ENCODE data around the gene SEMA4D.
"Not testable (repeated sequence)": the region's sequence is repeated elsewhere in the genome, so short reads cannot be mapped to it uniquely, and the experiment has no call there.

The SEMA4D gene

DNA sequence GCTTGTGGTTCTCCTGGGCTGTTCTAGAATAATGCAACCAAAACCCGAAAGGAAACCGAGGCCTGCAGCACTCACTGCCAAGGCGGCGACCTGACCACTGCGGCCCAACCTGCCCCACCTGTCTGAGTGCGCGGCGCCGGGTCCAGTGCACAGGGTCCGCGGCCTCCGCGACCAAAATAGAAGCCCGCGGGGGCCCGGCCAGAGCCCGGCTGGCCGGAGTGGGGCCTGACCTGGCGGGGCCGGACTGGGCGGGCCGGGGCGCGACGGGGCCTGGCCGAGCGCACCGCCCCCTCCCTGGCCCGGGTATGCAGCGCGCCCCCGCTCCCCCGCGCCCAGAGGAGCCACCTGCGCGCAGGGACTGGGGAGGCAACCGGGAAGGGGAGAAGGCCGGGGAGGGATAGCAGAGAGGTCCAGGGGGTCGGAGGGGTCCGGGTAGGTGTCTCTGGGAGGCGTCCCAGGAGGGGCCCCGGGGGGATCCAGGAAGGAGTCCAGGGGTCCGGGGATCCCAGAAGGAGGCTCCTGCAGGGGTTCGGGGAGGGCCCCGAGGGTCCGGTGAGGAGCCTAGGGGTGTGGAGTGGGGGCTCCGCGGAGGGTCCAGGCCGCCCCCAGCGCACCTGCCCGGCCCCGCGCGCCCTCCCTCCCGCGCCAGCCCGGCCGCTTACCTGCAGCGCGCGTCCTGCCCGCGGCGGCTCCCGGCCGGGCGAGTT lies 503 bp downstream of the SEMA4D start:
- DNase-seq, result no peak

DNA sequence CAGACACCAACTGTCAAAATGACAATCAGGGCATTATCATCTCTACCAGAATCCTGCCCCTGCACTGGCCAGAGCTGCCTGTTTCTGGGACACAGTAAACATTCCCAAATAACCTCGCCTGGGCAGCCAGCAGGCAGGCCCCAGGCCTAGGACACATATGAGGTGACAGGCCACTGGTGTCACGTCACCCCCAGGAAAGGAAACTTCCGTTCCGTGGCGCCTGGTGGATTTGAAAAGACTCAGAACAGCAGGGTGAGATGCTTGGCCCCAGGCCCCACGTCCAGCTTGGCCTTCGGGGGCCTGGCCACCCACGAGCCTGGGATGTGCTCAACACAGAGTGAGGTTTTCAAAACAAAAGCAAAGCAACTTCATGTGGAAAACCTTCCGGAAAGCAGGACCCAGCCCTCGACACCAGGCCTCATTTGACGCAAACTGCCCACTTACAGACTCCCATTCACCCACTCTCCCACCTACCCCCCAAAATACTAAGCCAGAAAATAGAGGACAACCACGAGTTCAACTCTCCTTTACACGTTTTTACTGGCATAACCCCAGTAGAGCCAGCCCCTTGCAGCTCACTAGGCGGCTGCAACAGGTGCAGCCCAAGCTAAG lies 1.2 kb downstream of the SEMA4D start:
- peak; percentile 27 for DNase-seq

- DNase-seq, result no peak
Measured at GRCh38 chr9:89495824-89496560, 1.9 kb downstream of the SEMA4D start.

- DNase-seq, result no peak
Measured at GRCh38 chr9:89494199-89494598, 3.7 kb downstream of the SEMA4D start.

DNA sequence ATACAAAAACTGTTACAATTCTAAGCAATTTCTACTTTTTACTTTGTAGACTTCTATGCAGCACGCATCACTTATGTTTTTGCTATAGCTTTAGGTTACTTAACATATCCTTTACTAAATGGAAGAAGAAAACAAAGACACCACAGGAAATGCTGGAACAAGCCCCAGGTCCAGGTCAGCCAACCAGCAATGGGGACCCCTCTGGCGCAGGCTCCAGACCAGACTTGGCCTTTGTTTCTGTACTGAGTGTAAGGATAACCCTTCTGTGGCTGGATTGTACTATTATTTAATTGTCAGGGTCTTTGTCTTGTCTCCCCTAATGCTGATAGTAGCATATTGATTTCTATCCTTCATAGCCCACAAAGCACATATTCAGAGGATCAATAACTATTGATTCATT lies 4.2 kb downstream of the SEMA4D start:
- DNase-seq, result no peak

- DNase-seq, result no peak
Measured at GRCh38 chr9:89493181-89493580, 4.7 kb downstream of the SEMA4D start.

- no peak for DNase-seq
Measured at GRCh38 chr9:89492586-89492985, 5.3 kb downstream of the SEMA4D start.

DNA sequence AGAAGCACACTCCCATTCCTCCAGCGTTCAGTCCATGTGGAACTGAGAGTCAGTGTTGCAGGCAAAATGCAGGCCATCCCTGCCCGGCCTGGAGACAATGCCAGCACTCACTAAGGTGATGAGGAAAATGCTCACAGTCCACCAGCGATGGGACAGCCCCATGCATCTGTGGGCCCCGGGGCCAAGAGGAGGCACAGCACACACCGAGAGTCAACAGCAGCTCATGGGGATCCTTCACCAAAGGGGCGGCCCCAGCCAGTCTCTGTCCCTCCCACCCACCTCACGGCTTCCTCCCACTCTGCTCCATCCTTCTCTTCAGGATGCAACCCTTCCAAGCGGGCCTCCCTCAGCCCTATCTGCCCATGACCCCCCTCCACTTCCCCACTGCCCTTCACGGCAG lies 6.2 kb downstream of the SEMA4D start:
- no peak for DNase-seq

DNA sequence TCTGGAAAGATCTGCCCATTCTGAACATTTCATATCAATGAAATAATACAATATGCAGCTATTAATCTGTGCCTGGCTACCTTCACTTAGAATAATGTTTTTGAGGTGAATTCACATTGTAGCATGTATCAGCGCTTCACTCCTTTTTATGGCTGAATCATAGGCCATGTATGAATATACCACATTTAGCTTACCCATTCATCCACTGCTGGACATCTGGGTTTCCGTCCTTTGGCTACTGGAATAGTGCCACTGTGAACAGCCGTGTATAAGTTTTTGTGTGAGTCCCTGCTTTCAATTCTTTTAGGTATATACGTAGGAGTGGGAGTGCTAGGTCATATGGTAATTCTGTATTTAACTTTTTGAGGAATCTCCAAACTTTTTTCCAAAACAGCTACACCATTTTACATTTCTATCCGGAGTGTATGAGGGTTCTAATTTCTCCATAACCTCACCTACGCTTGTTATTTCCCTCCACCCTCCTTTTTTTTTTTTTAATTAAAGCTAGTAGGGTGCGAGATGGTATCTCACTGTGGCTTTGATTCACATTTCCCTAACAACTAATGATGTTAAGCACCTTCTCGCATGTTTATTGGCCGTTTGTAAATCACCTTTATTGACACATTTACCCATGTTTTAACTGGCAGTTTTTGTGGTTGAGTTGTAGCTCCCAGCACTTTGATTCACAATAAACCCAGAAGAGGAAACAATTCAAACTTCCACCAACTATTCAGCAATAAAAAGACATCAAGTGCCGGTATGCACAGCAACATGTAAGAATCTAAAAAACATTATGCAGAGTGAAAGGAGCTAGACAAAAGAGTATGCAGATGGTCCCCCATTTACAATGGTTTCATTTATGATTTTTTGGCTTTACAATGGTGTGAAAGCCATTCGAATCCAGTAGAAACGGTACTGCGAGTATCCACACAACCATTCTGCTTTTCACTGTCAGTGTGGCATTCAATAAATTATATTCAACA lies 8.1 kb downstream of the SEMA4D start:
- DNase-seq, result no peak

DNA sequence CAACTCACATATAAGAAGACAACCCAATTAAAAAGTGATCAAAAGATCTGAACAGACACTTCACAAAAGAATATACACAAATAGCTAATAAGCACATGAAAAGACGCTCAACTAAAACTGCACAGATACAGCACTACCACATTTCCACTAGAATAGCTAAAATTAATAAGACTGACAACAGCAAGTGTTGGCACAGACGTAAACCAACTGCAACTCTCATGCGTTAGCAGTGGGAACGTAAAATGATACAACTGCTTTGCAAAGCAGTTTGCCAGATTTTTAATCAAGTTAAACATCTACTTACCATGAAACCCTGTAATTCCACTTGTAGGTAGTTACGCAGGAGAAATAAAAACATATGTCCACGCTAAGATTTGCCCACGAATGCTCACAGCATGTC lies 9.0 kb downstream of the SEMA4D start:
- no peak for DNase-seq

GRCh38 chr9:89488131-89488530 lies 9.8 kb downstream of the SEMA4D start:
- DNase-seq, result no peak

DNA sequence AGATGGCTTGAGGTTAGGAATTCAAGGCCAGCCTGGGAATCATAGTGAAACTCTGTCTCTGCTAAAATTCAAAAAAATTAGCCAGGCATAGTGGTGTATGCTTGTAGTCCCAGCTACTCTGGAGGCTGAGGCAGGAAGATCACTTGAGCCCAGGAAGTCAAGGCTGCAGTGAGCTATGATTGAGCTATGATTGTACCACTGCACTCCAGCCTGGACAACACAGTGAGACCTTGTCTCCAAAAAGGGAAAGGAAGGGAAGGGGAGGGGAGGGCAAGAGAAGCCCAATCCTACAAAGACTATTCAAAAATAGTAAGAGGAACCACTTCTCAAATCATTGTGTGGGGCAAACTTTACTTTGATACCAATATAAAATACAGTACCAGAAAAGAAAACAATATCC lies 11.2 kb downstream of the SEMA4D start:
- no peak for DNase-seq

DNA sequence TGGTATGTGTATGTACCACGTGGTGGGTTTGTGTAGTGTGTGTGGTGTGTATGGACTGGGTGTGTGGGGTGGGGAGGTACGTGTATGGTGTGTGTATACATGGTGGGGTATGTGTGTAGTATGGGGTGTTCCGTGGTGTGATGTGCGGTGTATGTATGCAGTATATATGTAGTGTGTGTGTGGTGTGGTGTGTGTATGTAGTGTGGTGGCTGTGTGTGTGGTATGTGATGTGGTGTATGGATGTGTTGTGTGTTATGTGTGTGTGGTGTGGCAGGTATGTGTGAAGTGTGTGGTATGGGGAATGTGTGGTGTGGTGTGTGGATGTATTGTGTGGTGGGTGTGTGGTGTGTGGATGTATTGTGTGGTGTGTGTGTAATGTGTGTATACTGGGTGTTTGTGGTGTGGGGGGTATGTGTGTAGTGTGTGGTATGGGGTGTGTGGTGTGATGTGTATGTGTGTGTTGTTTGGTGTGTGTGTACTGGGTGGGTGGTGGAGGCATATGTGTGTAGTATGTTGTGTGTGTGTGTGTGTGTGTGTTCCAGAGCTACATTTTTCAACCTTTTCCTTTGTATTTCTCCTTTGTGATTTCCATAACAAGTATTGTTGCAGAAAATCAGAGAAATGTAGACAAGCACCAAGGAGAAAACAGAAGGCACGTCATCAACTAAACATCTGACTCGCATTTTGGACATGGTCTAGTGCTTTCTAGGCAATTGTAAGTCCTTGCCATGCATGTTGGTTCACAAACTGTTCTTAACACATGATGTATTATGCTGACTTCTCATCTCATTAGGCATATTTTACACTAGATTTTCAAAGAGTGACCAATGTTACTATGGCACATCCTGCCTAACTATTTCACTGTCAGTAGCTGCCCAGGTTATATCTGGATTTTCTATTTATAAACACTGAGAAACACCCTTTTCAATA lies 13.2 kb downstream of the SEMA4D start:
- DNase-seq, result no peak

DNA sequence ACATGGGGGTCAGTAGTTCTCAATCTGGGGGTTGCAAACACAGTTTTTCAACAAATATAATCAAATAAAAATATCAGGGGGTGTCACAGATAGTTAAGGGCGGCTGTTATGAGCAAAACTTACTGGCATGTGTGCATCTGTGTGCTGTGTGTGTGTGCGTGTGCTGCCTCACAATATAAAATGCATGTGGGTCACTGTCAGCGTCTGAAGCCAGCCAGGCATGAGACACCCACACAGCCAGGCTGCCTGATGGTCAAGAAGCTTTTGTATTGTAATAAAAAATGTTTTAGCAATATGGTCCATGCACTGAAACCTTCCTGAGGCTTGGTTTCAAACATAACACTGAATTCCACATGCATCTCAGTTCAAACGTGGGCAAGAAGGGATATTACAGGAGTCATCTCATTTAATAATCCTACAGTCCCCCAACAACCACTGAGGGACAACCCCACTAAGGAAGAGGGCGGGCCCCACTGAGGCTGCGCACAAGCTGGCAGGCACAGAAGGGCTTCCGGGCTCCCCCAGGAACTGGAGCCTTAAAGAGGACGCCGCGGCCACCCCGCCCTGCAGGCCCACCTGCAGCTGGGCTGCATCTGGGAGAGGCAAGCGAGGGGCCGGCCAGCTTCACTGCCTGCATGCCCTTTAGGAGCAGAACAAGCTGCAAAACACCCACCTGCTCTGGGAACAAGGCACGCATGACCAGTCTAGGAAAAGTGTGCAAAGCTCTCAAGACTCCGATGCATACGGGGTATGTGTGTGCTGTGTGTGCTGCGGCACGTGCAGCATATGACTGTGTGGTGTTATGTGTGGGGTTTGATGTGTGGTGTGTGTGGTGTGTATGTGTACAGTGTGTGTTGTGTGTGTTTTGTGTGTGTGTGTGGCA lies 14.1 kb downstream of the SEMA4D start:
- no peak for DNase-seq

- no peak for DNase-seq
Measured at GRCh38 chr9:89482901-89483361, 15.0 kb downstream of the SEMA4D start.

DNA sequence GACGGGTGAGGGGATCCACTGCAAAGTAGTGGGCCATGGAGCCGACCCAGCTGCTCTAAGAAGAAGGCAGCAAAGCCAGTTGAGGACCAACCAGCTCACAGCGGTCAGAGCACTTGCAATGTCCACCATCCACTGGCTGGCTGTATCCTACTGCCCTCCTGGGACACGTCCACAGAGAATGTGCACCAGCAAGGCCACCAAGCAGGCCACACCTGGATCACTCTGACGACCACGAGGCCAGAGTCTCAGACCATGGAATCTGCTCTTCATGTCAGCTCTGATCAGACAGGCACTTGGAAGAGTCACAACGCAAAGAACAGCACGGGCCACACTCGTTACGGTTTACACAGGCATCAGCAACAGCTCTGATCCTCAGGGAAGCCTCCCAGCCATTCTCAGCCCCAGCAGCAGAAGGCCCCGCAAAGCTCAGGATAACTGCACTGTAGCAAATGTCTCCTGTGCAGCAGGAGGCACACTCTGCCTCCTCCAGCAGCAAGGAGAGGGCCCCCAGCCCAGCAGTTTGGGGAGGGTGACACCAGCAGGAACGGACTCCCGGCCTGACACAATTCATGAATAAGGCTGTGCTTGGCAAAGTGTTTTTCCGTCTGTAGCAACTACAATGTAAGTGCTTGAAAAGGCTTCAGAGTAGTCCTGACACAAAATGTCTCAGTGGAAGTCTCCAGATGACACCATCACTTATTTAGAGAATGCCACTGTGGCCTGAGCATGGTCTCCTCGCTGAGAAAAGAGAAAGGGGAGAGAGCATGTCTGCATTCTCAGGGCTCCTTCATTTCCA lies 15.7 kb downstream of the SEMA4D start:
- DNase-seq, result no peak

DNA sequence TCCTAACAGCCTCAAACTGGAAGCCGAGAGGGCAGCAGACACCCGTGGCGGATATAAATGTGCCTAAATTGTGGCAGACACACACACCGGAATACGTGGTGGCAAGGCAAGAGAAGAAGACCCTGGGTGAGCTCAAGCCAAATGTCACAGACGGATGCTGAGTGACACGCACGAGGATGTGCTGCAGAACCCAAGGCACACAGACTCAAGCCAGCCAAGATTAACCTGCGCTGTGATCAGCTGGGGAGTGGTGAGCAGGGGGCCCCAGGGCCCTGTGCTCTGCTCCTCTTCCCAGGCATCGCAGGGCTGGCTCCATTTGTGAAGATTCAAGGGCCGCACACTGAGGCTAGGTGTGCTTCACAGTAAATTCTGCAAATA lies 16.4 kb downstream of the SEMA4D start:
- no peak for DNase-seq

- DNase-seq, result no peak
Measured at GRCh38 chr9:89480825-89481537, 16.9 kb downstream of the SEMA4D start.

GRCh38 chr9:89480372-89480771 lies 17.5 kb downstream of the SEMA4D start:
- DNase-seq, result not testable (repeated sequence)
